Neural progenitor cell (in vitro differentiated cells): ENCODE measurements around the gene PCCB.

ENCODE experiments used
- EZH2 ChIP-seq: fragments of 200-600 bp; sonication (generic); IDR thresholded peaks from 2 replicates; pipeline ENCODE4 v1.6.1; 2017; ENCODE audit warnings: antibody characterized with exemption, mild to moderate bottlenecking, moderate library complexity
- EZH2phosphoT487 ChIP-seq: fragments of 200-600 bp; sonication (generic); IDR thresholded peaks from 2 replicates; pipeline ENCODE4 v1.6.1; 2017; ENCODE audit warnings: antibody characterized with exemption
- TF ChIP-seq, protein P1 (sequence below): fragments of 200-600 bp; sonication (generic); IDR thresholded peaks from 2 replicates; pipeline ENCODE4 v1.5.1; 2017; ENCODE audit warnings: antibody characterized with exemption, mild to moderate bottlenecking

- TF ChIP-seq, protein P1, sequence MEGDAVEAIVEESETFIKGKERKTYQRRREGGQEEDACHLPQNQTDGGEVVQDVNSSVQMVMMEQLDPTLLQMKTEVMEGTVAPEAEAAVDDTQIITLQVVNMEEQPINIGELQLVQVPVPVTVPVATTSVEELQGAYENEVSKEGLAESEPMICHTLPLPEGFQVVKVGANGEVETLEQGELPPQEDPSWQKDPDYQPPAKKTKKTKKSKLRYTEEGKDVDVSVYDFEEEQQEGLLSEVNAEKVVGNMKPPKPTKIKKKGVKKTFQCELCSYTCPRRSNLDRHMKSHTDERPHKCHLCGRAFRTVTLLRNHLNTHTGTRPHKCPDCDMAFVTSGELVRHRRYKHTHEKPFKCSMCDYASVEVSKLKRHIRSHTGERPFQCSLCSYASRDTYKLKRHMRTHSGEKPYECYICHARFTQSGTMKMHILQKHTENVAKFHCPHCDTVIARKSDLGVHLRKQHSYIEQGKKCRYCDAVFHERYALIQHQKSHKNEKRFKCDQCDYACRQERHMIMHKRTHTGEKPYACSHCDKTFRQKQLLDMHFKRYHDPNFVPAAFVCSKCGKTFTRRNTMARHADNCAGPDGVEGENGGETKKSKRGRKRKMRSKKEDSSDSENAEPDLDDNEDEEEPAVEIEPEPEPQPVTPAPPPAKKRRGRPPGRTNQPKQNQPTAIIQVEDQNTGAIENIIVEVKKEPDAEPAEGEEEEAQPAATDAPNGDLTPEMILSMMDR, result no peak
- TF ChIP-seq EZH2phosphoT487 (no peak), EZH2 (no peak)
Observed at GRCh38 chr3:136283627-136284026, 33.5 kb downstream of the PCCB start.
